Peyer's patch (tissue), 4 donors: ENCODE results near the gene MARCHF2.

Experiments
- CTCF ChIP-seq, 6 experiments: fragments of 450-650 bp in 4 of 6; fragments of 200-600 bp in 2 of 6; sonication (generic) in 1 of 6; IDR thresholded peaks; one replicate each; pipeline ENCODE4 v1.5.1; 2017 to 2019; ENCODE audit warnings: antibody characterized with exemption in 6 of 6, mild to moderate bottlenecking in 3 of 6, moderate library complexity in 1 of 6
- POLR2A ChIP-seq, 2 donors: fragments of 450-650 bp; IDR thresholded peaks; one replicate each; pipeline ENCODE4 v1.5.1; 2017; ENCODE audit warnings: antibody characterized with exemption in 2 of 2, mild to moderate bottlenecking in 2 of 2, moderate library complexity in 2 of 2

GRCh38 chr19:8377598-8377997, 35.5 kb upstream of the MARCHF2 start:
- no peak for TF ChIP-seq CTCF (IDR thresholded peaks at IDR 0.05)
- TF ChIP-seq POLR2A (IDR thresholded peaks at IDR 0.05) = no peak
